ENCODE data around the gene RFPL4A. TPM values are rescaled to one million over a fixed set of nuclear protein-coding genes. Genes with fewer than 3 reads are reported as not detected.

Gene RFPL4A
- total RNA-seq, 1 experiment from 2014 or later = not detected

DNA sequence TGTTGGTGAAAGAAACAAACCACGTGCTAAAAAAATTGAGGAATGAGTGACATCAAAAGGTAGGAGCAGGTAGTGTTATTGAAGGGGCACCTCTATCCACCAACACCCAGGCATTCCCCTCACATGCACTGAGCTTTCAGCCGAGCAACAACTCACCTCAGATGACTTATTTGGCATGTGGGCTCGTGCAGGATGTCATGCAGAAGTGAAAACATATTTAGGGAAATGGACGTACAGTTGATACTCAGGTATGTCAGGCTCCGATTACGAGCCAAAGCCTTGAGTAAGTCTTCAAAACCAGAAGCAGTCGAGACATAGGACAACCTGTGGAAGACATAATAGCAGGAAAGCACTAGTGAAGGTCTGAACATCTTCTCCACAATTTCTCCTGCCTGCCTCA lies 42.5 kb downstream of the RFPL4A start:
- Histone ChIP-seq H3K9me3 (peaks cover 4% of the 10 kb centered on the region; the same call in 1 of the 2 replicates), H3K36me3 (ENCODE audit: control insufficient read depth, insufficient read depth, low read length) (no peaks in the 10 kb centered on the region), H3K4me3 (ENCODE audit: low read depth, low read length) (no peak overlapping the region), H3K27me3 (replicated peaks; ENCODE audit: control insufficient read depth, insufficient read depth, low read length) (no peaks in the 10 kb centered on the region), H3K4me1 (no peaks in the 10 kb centered on the region)
- intact Hi-C loops (cut with micrococcal nuclease; ENCODE audit: unreplicated experiment) = loop anchor here (10.0 kb wide), 1 partner anchor 97 kb away; no protein-coding TSS in a partner anchor
- Mint-ChIP-seq H3K9me3 (ENCODE audit: unreplicated experiment) (no peaks in the 10 kb centered on the region), H3K4me3 (ENCODE audit: unreplicated experiment) (no peak overlapping the region), H3K4me1 (ENCODE audit: low read depth, unreplicated experiment) (no peaks in the 10 kb centered on the region), H3K27me3 (ENCODE audit: insufficient read depth, unreplicated experiment) (peaks cover 23% of the 10 kb centered on the region), H3K36me3 (ENCODE audit: insufficient read depth, unreplicated experiment) (no peaks in the 10 kb centered on the region), H3K27ac (ENCODE audit: unreplicated experiment) (no peak overlapping the region)
- no peak for TF ChIP-seq CTCF (IDR thresholded peaks at IDR 0.05; ENCODE audit: insufficient read depth in 1 of 2, low read depth in 1 of 2, low read length in 1 of 2, severe bottlenecking in 1 of 2, unreplicated experiment in 1 of 2)
- no TSS peak for BruUV-seq (replicated peaks)
- DNase-seq = no peak
- POLR2A ChIA-PET = no interaction called here
- CTCF ChIA-PET = no interaction called here

GRCh38 chr19:55802281-55802680 lies 43.4 kb downstream of the RFPL4A start:
- peaks cover 9% of the 10 kb centered on the region for H3K9me3 Mint-ChIP-seq (ENCODE audit: unreplicated experiment)
- no peak overlapping the region for H3K4me3 Mint-ChIP-seq (ENCODE audit: unreplicated experiment)

GRCh38 chr19:55809381-55810058 lies 50.6 kb downstream of the RFPL4A start:
- POLR2A ChIA-PET = no interaction called here
- H3K9me3 ChIP-seq = peaks cover 3% of the 10 kb centered on the region; the same call in 1 of the 2 replicates
- TF ChIP-seq CTCF (IDR thresholded peaks at IDR 0.05; ENCODE audit: insufficient read depth in 1 of 2, low read depth in 1 of 2, low read length in 1 of 2, severe bottlenecking in 1 of 2, unreplicated experiment in 1 of 2) = peak; percentile 40 to 67
- CTCF ChIA-PET = interaction anchor here (0.5 to 1.2 kb wide), 7 partner anchors 9 to 524 kb away, joined by 3 to 10 read pairs (median 4); partner anchors contain the start of gene U2AF2
- Mint-ChIP-seq H3K4me3 (ENCODE audit: unreplicated experiment) (no peak overlapping the region), H3K4me1 (ENCODE audit: low read depth, unreplicated experiment) (no peaks in the 10 kb centered on the region), H3K9me3 (ENCODE audit: unreplicated experiment) (peaks cover 9% of the 10 kb centered on the region), H3K27me3 (ENCODE audit: insufficient read depth, unreplicated experiment) (peaks cover 26% of the 10 kb centered on the region), H3K27ac (ENCODE audit: unreplicated experiment) (no peak overlapping the region), H3K36me3 (ENCODE audit: insufficient read depth, unreplicated experiment) (no peaks in the 10 kb centered on the region)
- 0 out of 2 replicates have a peak, but pooled peaks cover 4% of the 10 kb centered on the region for H3K4me1 ChIP-seq
- intact Hi-C loops (cut with micrococcal nuclease; ENCODE audit: unreplicated experiment) = loop anchor here (10.0 kb wide), 1 partner anchor 105 kb away; no protein-coding TSS in a partner anchor
- peak; percentile 73 to 86 for DNase-seq
- no peaks in the 10 kb centered on the region for H3K27me3 ChIP-seq (replicated peaks; ENCODE audit: control insufficient read depth, insufficient read depth, low read length)
- BruUV-seq (replicated peaks) = no TSS peak
- H3K36me3 ChIP-seq (ENCODE audit: control insufficient read depth, insufficient read depth, low read length) = no peaks in the 10 kb centered on the region
- no peak overlapping the region for H3K4me3 ChIP-seq (ENCODE audit: low read depth, low read length)

More at GRCh38 chr19:55802281-55802680, 43.4 kb downstream of the RFPL4A start:
- no TSS peak for BruUV-seq (replicated peaks)
- Histone ChIP-seq H3K9me3 (peaks cover 4% of the 10 kb centered on the region; the same call in 1 of the 2 replicates), H3K36me3 (ENCODE audit: control insufficient read depth, insufficient read depth, low read length) (no peaks in the 10 kb centered on the region), H3K27me3 (replicated peaks; ENCODE audit: control insufficient read depth, insufficient read depth, low read length) (no peaks in the 10 kb centered on the region), H3K4me1 (no peaks in the 10 kb centered on the region), H3K4me3 (ENCODE audit: low read depth, low read length) (no peak overlapping the region)
- H3K27me3 Mint-ChIP-seq (ENCODE audit: insufficient read depth, unreplicated experiment) = peaks cover 29% of the 10 kb centered on the region
- H3K27ac Mint-ChIP-seq (ENCODE audit: unreplicated experiment) = no peak overlapping the region
- DNase-seq = no peak
- TF ChIP-seq CTCF (IDR thresholded peaks at IDR 0.05; ENCODE audit: insufficient read depth in 1 of 2, low read depth in 1 of 2, low read length in 1 of 2, severe bottlenecking in 1 of 2, unreplicated experiment in 1 of 2) = no peak
- CTCF ChIA-PET = no interaction called here
- intact Hi-C loops (cut with micrococcal nuclease; ENCODE audit: unreplicated experiment) = loop anchor here (10.0 kb wide), 1 partner anchor 97 kb away; no protein-coding TSS in a partner anchor
- H3K36me3 Mint-ChIP-seq (ENCODE audit: insufficient read depth, unreplicated experiment) = no peaks in the 10 kb centered on the region
- POLR2A ChIA-PET = no interaction called here
- no peaks in the 10 kb centered on the region for H3K4me1 Mint-ChIP-seq (ENCODE audit: low read depth, unreplicated experiment)
